CD8-positive, alpha-beta memory T cell (primary cell): Measurements from ENCODE around the gene MRPS30. TPM values are rescaled to one million over a fixed set of nuclear protein-coding genes. Genes with fewer than 3 reads are reported as not detected.
"Not testable (repeated sequence)": the region's sequence is repeated elsewhere in the genome, so short reads cannot be mapped to it uniquely, and the experiment has no call there.

Experiments used
- CTCF ChIA-PET: fragments of 350-600 bp; sonication (Branson Sonifier 250); formaldehyde crosslinking; loops from one replicate; lab custom pipeline; 2021; ENCODE audit warnings: antibody characterized with exemption; lab: Charles Lee
- POLR2A ChIA-PET: fragments of 350-600 bp; sonication (Branson Sonifier 250); formaldehyde crosslinking; loops from one replicate; lab custom pipeline; 2021; ENCODE audit warnings: antibody characterized with exemption; lab: Charles Lee
- DNase-seq, 5 donors: peaks; one replicate each; pipeline versions ENCODE4 v3.0.0 to v3.0.0-alpha.2; 2020 to 2022; ENCODE audit warnings: mixed read lengths in 1 of 5
- H3K27ac ChIP-seq: one replicate; pipeline ENCODE4 v1.7.0; 2013; ENCODE audit warnings: low read depth, mild to moderate bottlenecking, low read length, moderate library complexity
- H3K27me3 ChIP-seq: 2 replicates; pipeline ENCODE4 v1.7.0; 2013; ENCODE audit warnings: low read length, mild to moderate bottlenecking; ENCODE audit not compliant: insufficient read depth, poor library complexity, severe bottlenecking
- H3K36me3 ChIP-seq: 2 replicates; pipeline ENCODE4 v1.7.0; 2013; ENCODE audit warnings: mild to moderate bottlenecking, low read length, moderate library complexity; ENCODE audit not compliant: insufficient read depth
- H3K4me1 ChIP-seq: 2 replicates; pipeline ENCODE4 v1.7.0; 2013; ENCODE audit warnings: mild to moderate bottlenecking, low read length, moderate library complexity; ENCODE audit not compliant: insufficient read depth
- H3K4me3 ChIP-seq: 2 replicates; pipeline ENCODE4 v1.7.0; 2013; ENCODE audit warnings: mild to moderate bottlenecking, low read length
- H3K9me3 ChIP-seq: 2 replicates; pipeline ENCODE4 v1.7.0; 2013; ENCODE audit warnings: mild to moderate bottlenecking, low read length
- H3K27ac Mint-ChIP-seq, 8 donors: one replicate each; pipeline ENCODE4 v1.8.0; 2020 to 2021; ENCODE audit warnings: mixed read lengths in 8 of 8, mild to moderate bottlenecking in 6 of 8, inconsistent platforms in 3 of 8, moderate library complexity in 3 of 8
- H3K27me3 Mint-ChIP-seq, 2 donors: one replicate each; pipeline ENCODE4 v1.8.0; 2020 to 2021; ENCODE audit warnings: mixed read lengths in 2 of 2, mild to moderate bottlenecking in 1 of 2, moderate library complexity in 1 of 2
- H3K36me3 Mint-ChIP-seq, 3 donors: one replicate each; pipeline ENCODE4 v1.8.0; 2020 to 2021; ENCODE audit warnings: mixed read lengths in 3 of 3, inconsistent platforms in 1 of 3, mild to moderate bottlenecking in 1 of 3
- H3K4me1 Mint-ChIP-seq, 3 donors: one replicate each; pipeline ENCODE4 v1.8.0; 2020 to 2021; ENCODE audit warnings: mixed read lengths in 3 of 3, inconsistent platforms in 1 of 3, mild to moderate bottlenecking in 1 of 3
- H3K4me3 Mint-ChIP-seq, 7 donors: one replicate each; pipeline ENCODE4 v1.8.0; 2020 to 2021; ENCODE audit warnings: mixed read lengths in 7 of 7, mild to moderate bottlenecking in 6 of 7, moderate library complexity in 4 of 7, inconsistent platforms in 2 of 7
- H3K9me3 Mint-ChIP-seq, 5 donors: one replicate each; pipeline ENCODE4 v1.8.0; 2020 to 2022; ENCODE audit warnings: mixed read lengths in 5 of 5, mild to moderate bottlenecking in 3 of 5, moderate library complexity in 2 of 5, inconsistent platforms in 1 of 5
- polyA plus RNA-seq: library from polyadenylated mRNA; unstranded; fragments of 300-500 nt; fragmentation: Illumina TruSeq; gene quantifications from one replicate; pipeline ENCODE4 v1.2.3, GENCODE V29; 2021
- total RNA-seq, 2 experiments: library from RNA; stranded (reverse); gene quantifications; one replicate each; pipeline ENCODE4 v1.2.3, GENCODE V29; 2021

The MRPS30 gene
- total and polyA plus RNA-seq, 3 experiments from 2014 or later, result 58.6 to 65.0 (median 62.9) TPM

DNA sequence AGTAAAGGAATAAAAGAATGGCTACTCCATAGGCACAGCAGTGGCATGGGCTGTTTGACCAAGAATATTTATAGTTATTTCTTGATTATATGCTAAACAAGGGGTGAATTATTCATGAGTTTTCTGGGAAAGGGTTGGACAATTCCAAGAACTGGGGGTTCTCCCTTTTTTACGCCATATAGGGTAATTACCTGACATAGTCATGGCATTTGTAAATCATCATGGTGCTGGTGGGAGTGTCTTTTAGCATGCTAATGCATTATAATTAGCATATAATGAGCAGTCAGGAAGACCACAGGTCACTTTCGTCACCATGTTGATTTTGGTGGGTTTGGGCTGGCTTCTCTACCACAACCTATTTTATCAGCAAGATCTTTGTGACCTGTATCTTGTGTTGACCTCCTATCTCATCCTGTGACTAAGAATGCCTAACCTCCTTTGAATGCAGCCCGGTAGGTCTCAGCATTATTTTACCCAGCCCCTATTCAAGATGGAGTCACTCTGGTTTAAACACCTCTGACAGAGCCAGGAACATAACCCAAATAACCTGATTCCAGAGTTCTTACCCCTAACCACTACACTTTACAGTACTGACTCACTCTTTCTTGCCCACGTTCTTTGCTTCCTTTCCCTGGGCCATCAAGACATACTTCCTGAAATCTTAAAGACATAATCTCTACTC, 25.0 kb upstream of the MRPS30 start:
- Histone ChIP-seq H3K27me3 (no peaks in the 10 kb centered on the region), H3K9me3 (no peaks in the 10 kb centered on the region), H3K4me1 (no peaks in the 10 kb centered on the region), H3K27ac (no peak overlapping the region), H3K36me3 (no peaks in the 10 kb centered on the region), H3K4me3 (no peak overlapping the region)
- H3K9me3 Mint-ChIP-seq, result peaks cover under 1 to 15% (median 4%) of the 10 kb centered on the region in 5 donors
- no peaks in the 10 kb centered on the region for H3K4me1 Mint-ChIP-seq
- no peak overlapping the region for H3K4me3 Mint-ChIP-seq
- POLR2A ChIA-PET, result no interaction called here
- no peak for DNase-seq
- peaks cover 0 to 2% (median under 1%) of the 10 kb centered on the region in 3 donors for H3K36me3 Mint-ChIP-seq
- CTCF ChIA-PET, result no interaction called here
- H3K27ac Mint-ChIP-seq, result no peak overlapping the region
- peaks cover under 1% of the 10 kb centered on the region in 2 donors for H3K27me3 Mint-ChIP-seq

GRCh38 chr5:44787731-44788130, 21.0 kb upstream of the MRPS30 start:
- peaks cover 4 to 22% (median 12%) of the 10 kb centered on the region in 5 donors for H3K9me3 Mint-ChIP-seq
- H3K4me1 Mint-ChIP-seq, result no peaks in the 10 kb centered on the region
- H3K9me3 ChIP-seq, result no peaks in the 10 kb centered on the region
- H3K4me3 ChIP-seq, result no peak overlapping the region
- peaks cover 0 to 17% (median 2%) of the 10 kb centered on the region in 3 donors for H3K36me3 Mint-ChIP-seq
- no peaks in the 10 kb centered on the region for H3K27me3 ChIP-seq
- H3K4me1 ChIP-seq, result no peaks in the 10 kb centered on the region
- DNase-seq, result no peak
- ChIA-PET CTCF (no interaction called here), POLR2A (no interaction called here)
- no peak overlapping the region for H3K4me3 Mint-ChIP-seq
- no peak overlapping the region for H3K27ac Mint-ChIP-seq
- H3K27ac ChIP-seq, result no peak overlapping the region
- H3K27me3 Mint-ChIP-seq, result peaks cover 4 to 8% of the 10 kb centered on the region in 2 donors
- no peaks in the 10 kb centered on the region for H3K36me3 ChIP-seq

DNA sequence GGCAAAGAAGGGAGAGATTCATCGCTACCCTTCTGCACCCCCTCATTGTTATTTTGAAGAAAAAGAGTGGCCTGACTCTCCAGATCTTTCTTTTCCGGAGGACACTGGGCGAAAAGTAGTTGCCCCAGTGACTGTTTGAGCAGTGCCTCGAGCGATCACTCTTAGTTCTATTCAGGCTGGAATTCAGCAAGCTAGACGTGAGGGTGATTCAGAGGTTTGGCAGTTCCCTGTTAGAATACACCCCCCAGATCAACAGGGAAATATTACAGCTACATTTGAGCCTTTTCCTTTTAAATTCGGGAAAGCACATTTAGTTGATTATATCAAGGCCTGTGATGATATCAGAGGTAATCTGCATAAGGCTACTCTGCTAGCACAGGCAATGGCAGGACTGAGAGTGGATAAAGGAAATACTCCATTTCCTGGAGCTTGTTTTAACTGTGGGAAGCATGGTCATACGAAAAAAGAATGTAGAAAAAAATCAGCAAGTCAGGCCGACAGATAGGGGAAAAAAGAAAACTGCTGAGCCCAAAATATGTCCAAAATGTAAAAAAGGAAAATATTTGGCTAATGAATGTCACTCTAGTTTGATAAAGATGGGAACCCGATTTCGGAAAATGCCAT, 19.3 kb upstream of the MRPS30 start:
- H3K4me1 Mint-ChIP-seq, H3K27ac Mint-ChIP-seq, H3K27me3 ChIP-seq, H3K27ac ChIP-seq, H3K9me3 ChIP-seq, H3K4me1 ChIP-seq, DNase-seq, H3K4me3 ChIP-seq, H3K36me3 ChIP-seq, H3K27me3 Mint-ChIP-seq, CTCF ChIA-PET, POLR2A ChIA-PET, H3K4me3 Mint-ChIP-seq: not testable (repeated sequence)
- peaks cover 0 to 25% (median 4%) of the 10 kb centered on the region in 3 donors for H3K36me3 Mint-ChIP-seq
- H3K9me3 Mint-ChIP-seq, result peaks cover 9 to 37% (median 27%) of the 10 kb centered on the region in 5 donors

DNA sequence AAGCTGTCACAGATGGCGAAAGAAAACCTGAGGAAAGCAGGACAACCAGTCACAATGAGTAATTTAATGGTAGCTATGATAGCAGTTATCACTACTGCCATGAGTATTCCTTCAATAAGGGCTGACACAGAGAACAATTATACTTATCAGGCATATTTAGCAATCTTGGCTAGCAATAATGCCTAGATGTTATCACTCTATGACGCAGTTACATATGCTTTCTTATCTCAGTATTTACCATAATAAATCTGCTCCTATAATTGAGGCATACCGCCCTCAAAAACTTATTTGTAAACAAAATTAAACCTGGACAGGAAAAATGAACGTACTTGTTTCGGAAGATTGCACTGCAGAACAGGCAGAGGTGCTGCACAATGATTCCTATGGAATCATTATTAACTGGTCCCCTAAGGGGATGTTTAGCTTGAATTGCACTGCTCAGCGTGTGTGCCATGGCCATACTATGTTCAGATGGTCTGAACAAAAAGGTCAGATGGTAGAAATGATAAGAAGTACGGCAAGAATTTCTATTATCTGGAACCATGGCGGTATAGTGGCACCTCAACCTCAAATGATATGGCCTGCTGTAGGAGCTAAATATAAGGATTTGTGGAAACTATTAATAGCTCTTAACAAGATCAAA, 16.6 kb upstream of the MRPS30 start:
- peaks cover 0 to 37% (median 5%) of the 10 kb centered on the region in 3 donors for H3K36me3 Mint-ChIP-seq
- CTCF ChIA-PET, H3K4me1 ChIP-seq, H3K36me3 ChIP-seq, H3K4me3 ChIP-seq, H3K9me3 ChIP-seq, H3K4me3 Mint-ChIP-seq, H3K27me3 Mint-ChIP-seq, H3K27ac Mint-ChIP-seq, H3K27me3 ChIP-seq, DNase-seq, H3K4me1 Mint-ChIP-seq, POLR2A ChIA-PET, H3K27ac ChIP-seq: not testable (repeated sequence)
- peaks cover 9 to 42% (median 38%) of the 10 kb centered on the region in 5 donors for H3K9me3 Mint-ChIP-seq

DNA sequence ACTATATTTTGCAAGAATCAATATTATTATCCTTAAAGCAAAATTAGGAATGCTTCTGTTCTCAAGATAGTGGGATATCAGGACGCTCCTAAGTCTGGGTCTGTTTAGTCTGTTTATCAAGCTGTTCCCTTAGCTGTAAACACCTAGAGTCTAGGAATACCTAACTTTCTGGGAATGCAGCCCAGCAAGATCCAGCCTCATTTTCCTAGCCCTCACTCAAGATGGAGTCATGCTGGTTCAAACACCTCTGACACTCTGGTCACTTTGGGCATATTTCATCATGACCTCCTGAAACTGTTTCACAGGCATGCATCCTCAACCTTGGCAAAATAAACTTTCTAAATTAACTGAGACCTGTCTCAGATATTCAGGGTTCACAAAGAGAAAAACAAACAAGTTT, 14.4 kb upstream of the MRPS30 start:
- Mint-ChIP-seq H3K4me1 (peaks cover 0 to 9% (median 3%) of the 10 kb centered on the region in 3 donors), H3K27ac (no peak overlapping the region), H3K36me3 (peaks cover 0 to 38% (median 4%) of the 10 kb centered on the region in 3 donors), H3K4me3 (no peak overlapping the region), H3K27me3 (peaks cover 0 to 3% of the 10 kb centered on the region in 2 donors), H3K9me3 (peaks cover 5 to 38% (median 34%) of the 10 kb centered on the region in 5 donors)
- no peak overlapping the region for H3K4me3 ChIP-seq
- no peaks in the 10 kb centered on the region for H3K27me3 ChIP-seq
- peaks cover 4% of the 10 kb centered on the region for H3K9me3 ChIP-seq
- no peak for DNase-seq
- no peak overlapping the region for H3K27ac ChIP-seq
- CTCF ChIA-PET, result no interaction called here
- no peaks in the 10 kb centered on the region for H3K4me1 ChIP-seq
- POLR2A ChIA-PET, result no interaction called here
- no peaks in the 10 kb centered on the region for H3K36me3 ChIP-seq

DNA sequence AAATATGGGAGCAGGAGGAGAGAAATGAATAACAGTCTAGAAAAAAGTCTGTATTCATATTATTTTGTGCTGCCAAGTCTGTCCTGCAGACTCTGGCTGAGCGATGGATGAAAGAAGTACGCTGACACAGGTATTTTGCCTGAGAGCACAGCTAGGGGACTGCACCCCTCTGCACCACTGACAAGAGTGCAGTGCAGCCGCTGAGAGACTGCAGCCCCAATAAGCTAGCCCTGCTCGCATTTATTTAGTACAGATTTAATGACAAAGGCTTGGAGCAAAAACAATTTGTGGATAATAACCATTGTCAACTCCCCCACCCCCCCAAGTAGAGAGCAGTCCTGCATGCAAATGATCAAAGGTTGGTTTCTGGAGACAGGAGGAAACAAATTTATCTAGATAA, 13.3 kb upstream of the MRPS30 start:
- POLR2A ChIA-PET, result no interaction called here
- CTCF ChIA-PET, result no interaction called here
- peaks cover 0 to 9% (median 3%) of the 10 kb centered on the region in 3 donors for H3K4me1 Mint-ChIP-seq
- Histone ChIP-seq H3K4me3 (no peak overlapping the region), H3K27me3 (no peaks in the 10 kb centered on the region), H3K27ac (no peak overlapping the region), H3K4me1 (no peaks in the 10 kb centered on the region), H3K36me3 (no peaks in the 10 kb centered on the region), H3K9me3 (peaks cover 4% of the 10 kb centered on the region)
- H3K27ac Mint-ChIP-seq, result no peak overlapping the region
- H3K27me3 Mint-ChIP-seq, result peaks cover 0 to 4% of the 10 kb centered on the region in 2 donors
- no peak overlapping the region for H3K4me3 Mint-ChIP-seq
- H3K9me3 Mint-ChIP-seq, result peaks cover 5 to 38% (median 33%) of the 10 kb centered on the region in 5 donors
- peaks cover 0 to 35% (median 4%) of the 10 kb centered on the region in 3 donors for H3K36me3 Mint-ChIP-seq
- DNase-seq, result no peak

DNA sequence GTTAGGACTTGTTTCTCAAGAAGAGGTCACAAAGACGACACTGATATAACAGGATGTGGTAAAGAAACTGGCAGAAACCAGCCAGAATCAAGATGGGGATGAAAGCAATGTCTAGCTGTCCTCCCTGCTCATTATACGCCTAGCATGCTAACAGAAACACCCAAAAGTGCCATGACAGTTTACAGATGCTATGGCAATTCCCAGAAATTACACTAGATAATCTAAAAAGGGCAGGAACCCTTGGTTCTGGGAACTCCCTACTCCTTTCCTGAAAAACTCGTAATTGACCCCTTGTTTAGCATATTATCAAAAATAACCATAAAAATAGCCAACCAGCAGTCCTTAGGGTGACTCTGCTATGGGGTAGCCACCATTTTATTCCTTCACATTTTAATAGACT, 10.9 kb upstream of the MRPS30 start:
- H3K36me3 Mint-ChIP-seq, result peaks cover 0 to 26% (median 4%) of the 10 kb centered on the region in 3 donors
- Histone ChIP-seq H3K36me3 (no peaks in the 10 kb centered on the region), H3K4me1 (no peaks in the 10 kb centered on the region), H3K27ac (no peak overlapping the region), H3K9me3 (peaks cover 4% of the 10 kb centered on the region), H3K27me3 (no peaks in the 10 kb centered on the region), H3K4me3 (no peak overlapping the region)
- H3K4me3 Mint-ChIP-seq, result no peak overlapping the region
- POLR2A ChIA-PET, result no interaction called here
- H3K27me3 Mint-ChIP-seq, result peaks cover 0 to 4% of the 10 kb centered on the region in 2 donors
- peaks cover 5 to 29% (median 25%) of the 10 kb centered on the region in 5 donors for H3K9me3 Mint-ChIP-seq
- CTCF ChIA-PET, result no interaction called here
- H3K4me1 Mint-ChIP-seq, result peaks cover 0 to 9% (median 3%) of the 10 kb centered on the region in 3 donors
- no peak for DNase-seq
- no peak overlapping the region for H3K27ac Mint-ChIP-seq

GRCh38 chr5:44801992-44802391, 6.8 kb upstream of the MRPS30 start:
- no peak overlapping the region for H3K4me3 ChIP-seq
- H3K27me3 Mint-ChIP-seq, result peaks cover 0 to 8% of the 10 kb centered on the region in 2 donors
- no peak for DNase-seq
- H3K36me3 ChIP-seq, result no peaks in the 10 kb centered on the region
- H3K9me3 Mint-ChIP-seq, result no peaks in the 10 kb centered on the region
- H3K4me1 Mint-ChIP-seq, result peaks cover 0 to 9% (median 3%) of the 10 kb centered on the region in 3 donors
- no peaks in the 10 kb centered on the region for H3K4me1 ChIP-seq
- no peak overlapping the region for H3K27ac ChIP-seq
- H3K36me3 Mint-ChIP-seq, result peaks cover 0 to 7% (median 0%) of the 10 kb centered on the region in 3 donors
- H3K27me3 ChIP-seq, result no peaks in the 10 kb centered on the region
- POLR2A ChIA-PET, result no interaction called here
- CTCF ChIA-PET, result no interaction called here
- no peak overlapping the region for H3K4me3 Mint-ChIP-seq
- no peaks in the 10 kb centered on the region for H3K9me3 ChIP-seq
- H3K27ac Mint-ChIP-seq, result no peak overlapping the region
